Kidney (tissue), 14 donors: ENCODE data around the gene ITPKB. TPM values are rescaled to one million over a fixed set of nuclear protein-coding genes. Genes with fewer than 3 reads are reported as not detected.

Experiments used
- DNase-seq, 5 donors: peaks; one replicate each; pipeline ENCODE4 v3.0.0-alpha.2; 2013 to 2020
- FAIRE-seq: peaks from 2 replicates; lab custom pipeline; 2012; peaks lifted over from hg19 to GRCh38; lab: Jason Lieb, UNC
- H3K27ac ChIP-seq, 2 donors: one replicate each; pipeline ENCODE4 v1.7.0; 2013; ENCODE audit warnings: low read depth in 2 of 2, low read length in 2 of 2, inconsistent platforms in 1 of 2
- H3K27me3 ChIP-seq: one replicate; pipeline ENCODE4 v1.7.1; 2013; ENCODE audit warnings: low read length, inconsistent platforms; ENCODE audit not compliant: control insufficient read depth, insufficient read depth
- H3K36me3 ChIP-seq, 3 donors: one replicate each; pipeline versions ENCODE4 v1.7.0 to v1.7.1; 2013; ENCODE audit warnings: low read length in 3 of 3, control low read depth in 1 of 3, inconsistent platforms in 1 of 3; ENCODE audit not compliant: insufficient read depth in 3 of 3, control insufficient read depth in 2 of 3
- H3K4me1 ChIP-seq, 3 donors: one replicate each; pipeline versions ENCODE4 v1.7.0 to v1.7.1; 2013; ENCODE audit warnings: low read length in 3 of 3, inconsistent platforms in 1 of 3, low read depth in 1 of 3; ENCODE audit not compliant: control insufficient read depth in 2 of 3, insufficient read depth in 2 of 3
- H3K4me3 ChIP-seq, 3 donors: one replicate each; pipeline versions ENCODE4 v1.7.0 to v1.8.1; 2013; ENCODE audit warnings: low read length in 3 of 3, control low read depth in 1 of 3, inconsistent platforms in 1 of 3
- H3K9ac ChIP-seq, 3 donors: one replicate each; pipeline versions ENCODE4 v1.7.0 to v1.7.1; 2013; ENCODE audit warnings: low read length in 3 of 3, control low read depth in 1 of 3, inconsistent platforms in 1 of 3
- H3K9me3 ChIP-seq, 3 donors: one replicate each; pipeline versions ENCODE4 v1.7.0 to v1.7.1; 2013; ENCODE audit warnings: low read length in 3 of 3, control low read depth in 1 of 3, inconsistent platforms in 1 of 3; ENCODE audit not compliant: control insufficient read depth in 2 of 3, insufficient read depth in 1 of 3
- intact Hi-C: fragments of 100-400 bp; cut with DNase I; formaldehyde crosslinking; loops from one replicate; pipeline ENCODE4 v1.11.1; 2022
- polyA plus RNA-seq: library from polyadenylated mRNA; stranded (reverse); fragments of 350-450 nt; fragmentation: Illumina TruSeq; extraction: RNeasy Lipid Tissue Mini Kit (QIAGEN cat#74804); gene quantifications from one replicate; pipeline ENCODE4 v1.2.3, GENCODE V29; 2014; ENCODE audit warnings: low read depth, low replicate concordance; ENCODE audit not compliant: insufficient read depth
- total RNA-seq: library from RNA; stranded (reverse); fragmentation: NEBNext Ultra II Directional; extraction: Animal tissue kit (Norgen Biotek cat#: 25700); gene quantifications from one replicate; pipeline ENCODE4 v1.2.1, GENCODE V29; 2021
- TF ChIP-seq, protein P1 (sequence below): IDR thresholded peaks from 3 replicates; pipeline ENCODE4 v1.5.1; 2012; ENCODE audit warnings: mild to moderate bottlenecking, moderate library complexity, borderline replicate concordance; ENCODE audit not compliant: insufficient read depth; ENCODE audit errors: extremely low read depth
- donor health status: control.
- donor health status: control.
- donor health status: control.
- donor health status: control.
- donor health status: control.
- donor health status: DM: yes; HTN: yes; CAD: no.
- donor health status: Normal renal cell carcinoma (clear cell type).

ITPKB gene
- total and polyA plus RNA-seq, 2 donors from 2014 or later: 20.2 to 39.3 TPM

DNA sequence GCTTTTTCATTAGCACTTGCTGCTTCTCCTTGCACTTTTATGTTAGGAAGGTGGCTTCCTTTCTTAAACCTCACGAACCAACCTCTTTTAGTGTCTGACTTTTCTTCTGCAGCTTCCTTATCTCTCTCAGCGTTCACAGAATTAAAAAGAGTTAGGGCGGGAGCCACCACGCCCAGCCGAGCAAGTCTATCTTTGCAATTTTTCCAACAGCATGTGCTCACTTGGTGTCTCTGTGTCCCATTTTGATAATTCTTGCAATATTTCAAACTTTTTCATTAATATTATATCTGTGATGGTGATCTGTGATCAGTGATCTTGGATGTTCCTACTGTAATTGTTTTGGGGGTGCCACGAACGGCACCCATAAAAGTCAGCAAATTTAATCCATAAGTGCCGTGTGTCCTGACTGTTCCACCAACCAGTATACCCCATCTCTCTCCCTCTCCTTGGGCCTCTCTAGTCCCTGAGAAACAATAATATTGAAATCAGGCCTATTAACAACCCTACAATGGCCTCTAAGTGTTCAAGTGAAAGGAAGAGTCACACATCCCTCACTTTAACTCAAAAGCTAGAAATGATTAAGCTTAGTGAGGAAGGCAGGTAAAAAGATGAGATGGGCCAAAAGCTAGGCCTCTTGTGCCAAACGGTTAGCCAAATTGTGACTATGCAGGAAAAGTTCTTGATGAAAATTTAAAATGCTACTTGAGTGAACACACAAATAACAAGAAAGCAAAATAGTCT is 15.9 kb upstream of the ITPKB start:
- no peaks in the 10 kb centered on the region for H3K9me3 ChIP-seq
- intact Hi-C loops: no loop called here
- H3K27ac ChIP-seq: no peak overlapping the region
- no peak overlapping the region for H3K4me3 ChIP-seq
- TF ChIP-seq, protein P1, sequence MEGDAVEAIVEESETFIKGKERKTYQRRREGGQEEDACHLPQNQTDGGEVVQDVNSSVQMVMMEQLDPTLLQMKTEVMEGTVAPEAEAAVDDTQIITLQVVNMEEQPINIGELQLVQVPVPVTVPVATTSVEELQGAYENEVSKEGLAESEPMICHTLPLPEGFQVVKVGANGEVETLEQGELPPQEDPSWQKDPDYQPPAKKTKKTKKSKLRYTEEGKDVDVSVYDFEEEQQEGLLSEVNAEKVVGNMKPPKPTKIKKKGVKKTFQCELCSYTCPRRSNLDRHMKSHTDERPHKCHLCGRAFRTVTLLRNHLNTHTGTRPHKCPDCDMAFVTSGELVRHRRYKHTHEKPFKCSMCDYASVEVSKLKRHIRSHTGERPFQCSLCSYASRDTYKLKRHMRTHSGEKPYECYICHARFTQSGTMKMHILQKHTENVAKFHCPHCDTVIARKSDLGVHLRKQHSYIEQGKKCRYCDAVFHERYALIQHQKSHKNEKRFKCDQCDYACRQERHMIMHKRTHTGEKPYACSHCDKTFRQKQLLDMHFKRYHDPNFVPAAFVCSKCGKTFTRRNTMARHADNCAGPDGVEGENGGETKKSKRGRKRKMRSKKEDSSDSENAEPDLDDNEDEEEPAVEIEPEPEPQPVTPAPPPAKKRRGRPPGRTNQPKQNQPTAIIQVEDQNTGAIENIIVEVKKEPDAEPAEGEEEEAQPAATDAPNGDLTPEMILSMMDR: no peak
- FAIRE-seq (no peak), DNase-seq (no peak)
- H3K4me1 ChIP-seq: no peaks in the 10 kb centered on the region
- H3K36me3 ChIP-seq: no peaks in the 10 kb centered on the region
- no peaks in the 10 kb centered on the region for H3K27me3 ChIP-seq
- no peak overlapping the region for H3K9ac ChIP-seq

DNA sequence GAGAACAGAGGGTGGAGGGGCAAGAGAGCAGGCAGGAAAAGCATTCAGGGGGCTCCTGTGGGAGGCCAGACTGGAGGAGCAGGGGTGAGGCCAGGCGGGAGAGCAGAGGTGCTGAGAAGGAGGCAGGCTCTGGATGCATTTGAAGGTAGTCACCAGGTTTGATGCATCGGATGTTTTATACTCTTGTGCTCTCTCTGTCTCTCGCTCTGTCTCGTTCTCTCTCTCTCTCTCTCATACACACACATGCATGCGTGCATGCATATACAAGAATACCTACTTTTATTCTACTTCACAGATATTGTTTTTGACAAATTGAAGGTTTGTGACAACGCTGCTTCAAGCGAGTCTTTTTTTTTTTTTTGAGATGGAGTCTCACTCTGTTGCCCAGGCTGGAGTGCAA is 15.0 kb upstream of the ITPKB start:
- H3K9ac ChIP-seq: no peak overlapping the region
- no peak for FAIRE-seq
- no peaks in the 10 kb centered on the region for H3K9me3 ChIP-seq
- no peaks in the 10 kb centered on the region for H3K36me3 ChIP-seq
- no peak overlapping the region for H3K4me3 ChIP-seq
- H3K27ac ChIP-seq: no peak overlapping the region
- no peaks in the 10 kb centered on the region for H3K4me1 ChIP-seq
- TF ChIP-seq, protein P1: no peak
- no peaks in the 10 kb centered on the region for H3K27me3 ChIP-seq
- DNase-seq: no peak
- intact Hi-C loops: no loop called here

DNA sequence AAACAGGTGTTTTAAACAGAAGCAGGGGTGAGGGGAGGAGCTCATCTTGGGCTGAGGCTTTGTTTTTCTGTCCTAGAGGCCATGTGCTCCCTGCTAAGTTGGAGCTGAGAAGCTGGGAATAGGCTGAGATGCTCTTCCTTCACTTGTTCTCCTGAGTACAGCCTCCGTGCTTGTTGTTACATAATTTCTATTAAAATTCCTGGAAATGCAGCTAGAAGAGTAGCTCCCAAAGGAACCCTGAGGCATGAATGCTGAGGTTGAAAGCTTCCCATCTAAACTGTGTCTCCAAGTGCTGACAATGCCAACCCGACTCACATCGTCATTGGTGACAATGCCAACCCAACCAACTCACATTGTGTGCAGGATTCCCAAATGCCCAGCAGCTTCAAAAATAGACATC is 12.6 kb upstream of the ITPKB start:
- H3K9ac ChIP-seq: no peak overlapping the region
- no peaks in the 10 kb centered on the region for H3K4me1 ChIP-seq
- no peaks in the 10 kb centered on the region for H3K36me3 ChIP-seq
- H3K4me3 ChIP-seq: no peak overlapping the region
- H3K9me3 ChIP-seq: no peaks in the 10 kb centered on the region
- TF ChIP-seq, protein P1: no peak
- intact Hi-C loops: no loop called here
- no peak for DNase-seq
- FAIRE-seq: no peak
- H3K27ac ChIP-seq: no peak overlapping the region
- no peaks in the 10 kb centered on the region for H3K27me3 ChIP-seq
